Right ventricle myocardium superior (tissue), 1 donor: ENCODE data around the gene SOCS1. TPM values are rescaled to one million over a fixed set of nuclear protein-coding genes. Genes with fewer than 3 reads are reported as not detected.
"Not testable (repeated sequence)": the region's sequence is repeated elsewhere in the genome, so short reads cannot be mapped to it uniquely, and the experiment has no call there.

ENCODE experiments used
- ATAC-seq: fragments of 200-7000 bp; cut with Tn5 transposase; one replicate; pipeline ENCODE4 v1.9.1; 2020; ENCODE audit warnings: mild to moderate bottlenecking; ENCODE audit not compliant: poor library complexity
- DNase-seq: peaks from one replicate; pipeline ENCODE4 v3.0.0-alpha.2; 2020
- intact Hi-C: fragments of 100-400 bp; cut with DNase I; formaldehyde crosslinking; loops from one replicate; pipeline ENCODE4 v1.11.2; 2022
- total RNA-seq: library from RNA; stranded (reverse); fragmentation: NEBNext Ultra II Directional; extraction: Animal tissue kit (Norgen Biotek cat#: 25700); gene quantifications from one replicate; pipeline ENCODE4 v1.2.1, GENCODE V29; 2021
- donor health status: DM: no; HTN: yes; CAD: no; lungs with severe emphysema.

The SOCS1 gene
- total RNA-seq, 1 donor from 2014 or later, result 3.7 TPM

DNA sequence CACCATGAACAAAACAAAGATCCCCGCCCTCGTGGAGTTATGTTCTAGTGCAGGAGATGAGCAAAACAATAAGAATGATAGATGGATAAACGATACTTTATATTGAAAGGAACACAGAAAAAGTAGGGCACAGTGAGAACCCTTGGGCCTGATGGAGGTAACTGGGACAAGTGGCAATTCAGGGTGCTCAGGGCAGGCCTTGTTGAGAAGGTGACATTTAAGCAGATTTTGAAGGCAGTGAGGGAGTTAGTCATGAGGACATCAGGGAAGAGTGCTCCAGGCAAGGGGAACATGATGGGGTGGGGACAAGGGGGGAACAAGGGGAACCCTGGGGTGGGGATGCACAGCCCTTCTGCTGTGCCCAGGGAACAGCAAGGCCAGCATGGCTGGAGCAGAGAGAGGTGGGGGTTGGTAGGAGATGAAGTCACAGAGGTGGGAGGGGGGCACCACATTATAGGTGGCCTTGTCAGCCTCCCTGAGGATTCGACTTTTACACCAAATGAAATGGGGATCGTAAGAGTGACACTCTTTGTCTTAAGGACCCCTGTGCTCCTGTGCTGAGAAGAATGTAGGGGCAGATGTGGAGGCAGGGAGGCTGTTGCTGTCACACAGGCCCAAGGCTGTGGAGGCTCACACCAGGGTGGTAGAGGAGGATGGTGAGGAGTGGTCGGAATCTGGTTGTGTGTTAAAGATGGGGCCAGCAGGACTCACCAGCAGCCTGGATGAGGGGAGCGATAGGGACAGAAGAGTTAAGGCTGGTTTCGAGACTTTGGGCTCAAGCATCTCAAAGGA lies 34.3 kb upstream of the SOCS1 start:
- DNase-seq, result no peak
- intact Hi-C loops, result no loop called here
- ATAC-seq, result no peak

DNA sequence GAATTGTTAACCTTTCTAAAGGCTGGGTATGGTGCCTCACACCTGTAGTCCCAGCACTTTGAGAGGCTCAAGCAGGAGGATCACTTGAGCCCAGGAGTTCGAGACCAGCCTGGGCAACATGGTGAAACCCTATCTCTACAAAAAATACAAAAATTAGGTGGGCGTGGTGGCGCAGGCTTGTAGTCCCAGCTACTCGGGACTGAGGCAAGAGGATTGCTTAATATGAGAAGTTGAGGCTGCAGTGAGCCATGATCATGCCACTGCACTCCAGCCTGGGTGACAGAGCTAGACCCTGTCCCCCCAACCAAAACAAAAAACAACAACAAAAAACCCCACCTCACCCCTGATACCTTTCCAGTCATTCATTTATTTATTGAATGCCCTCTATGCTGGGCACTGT lies 33.7 kb upstream of the SOCS1 start:
- DNase-seq, ATAC-seq, intact Hi-C loops: not testable (repeated sequence)

DNA sequence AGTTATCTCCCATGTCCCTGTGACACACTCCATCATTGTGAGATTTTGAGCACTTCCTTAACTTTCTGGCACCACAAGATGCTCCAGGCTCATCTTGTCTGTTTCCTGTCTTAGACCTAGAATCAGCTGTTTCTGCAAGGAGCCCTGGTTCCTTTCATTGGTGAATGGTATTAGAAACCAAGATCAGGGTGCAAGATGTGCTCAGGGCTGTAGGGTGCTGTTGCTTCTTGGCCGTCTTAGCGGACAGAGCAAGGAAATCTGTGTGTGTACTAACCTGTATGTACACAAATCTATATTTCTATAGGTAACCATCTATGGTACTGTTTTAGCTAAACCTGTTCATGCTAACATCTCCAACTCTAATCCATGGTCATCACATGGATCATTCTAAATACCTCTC lies 33.2 kb upstream of the SOCS1 start:
- DNase-seq (no peak), ATAC-seq (no peak)
- intact Hi-C loops, result no loop called here

DNA sequence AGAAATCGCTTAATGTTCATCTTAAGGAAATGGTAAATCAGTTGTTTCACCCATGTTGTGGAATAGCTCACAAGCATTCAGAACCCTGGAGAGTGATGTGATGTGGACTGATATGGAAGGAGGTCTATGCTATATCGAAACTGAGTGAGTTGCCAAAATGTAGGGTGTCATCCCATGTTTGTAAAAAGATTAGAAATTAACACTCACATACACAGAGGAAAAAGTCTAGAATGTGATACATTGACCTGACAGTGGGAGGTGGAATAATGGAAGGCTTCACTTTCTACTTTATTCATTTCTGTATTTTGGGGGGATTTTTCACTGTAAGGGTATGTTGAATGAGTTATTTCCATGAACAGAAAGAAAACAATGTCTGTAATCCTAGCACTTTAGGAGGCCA lies 29.8 kb upstream of the SOCS1 start:
- DNase-seq (no peak), ATAC-seq (no peak)
- intact Hi-C loops, result no loop called here

DNA sequence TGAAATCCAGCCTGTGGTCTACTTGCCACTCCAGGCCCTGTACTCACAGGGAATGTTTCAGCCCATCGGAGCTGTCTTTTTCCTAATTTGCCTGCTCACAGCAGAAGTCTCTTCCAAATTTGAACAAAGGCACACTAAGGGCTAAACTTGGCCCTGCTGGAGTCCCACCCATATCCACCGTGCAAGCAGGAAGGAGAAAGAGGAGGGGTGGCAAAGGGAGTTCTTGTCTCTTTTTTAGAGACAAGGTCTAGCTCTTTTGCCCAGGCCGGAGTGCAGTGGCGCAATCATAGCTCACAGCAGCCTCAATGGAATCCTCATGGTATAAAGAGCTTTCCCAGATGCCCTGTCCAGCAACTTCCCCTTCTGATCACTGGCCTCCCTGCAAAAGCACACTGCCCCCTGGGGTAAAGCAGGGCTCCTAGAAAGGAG lies 27.8 kb upstream of the SOCS1 start:
- no peak for DNase-seq

DNA sequence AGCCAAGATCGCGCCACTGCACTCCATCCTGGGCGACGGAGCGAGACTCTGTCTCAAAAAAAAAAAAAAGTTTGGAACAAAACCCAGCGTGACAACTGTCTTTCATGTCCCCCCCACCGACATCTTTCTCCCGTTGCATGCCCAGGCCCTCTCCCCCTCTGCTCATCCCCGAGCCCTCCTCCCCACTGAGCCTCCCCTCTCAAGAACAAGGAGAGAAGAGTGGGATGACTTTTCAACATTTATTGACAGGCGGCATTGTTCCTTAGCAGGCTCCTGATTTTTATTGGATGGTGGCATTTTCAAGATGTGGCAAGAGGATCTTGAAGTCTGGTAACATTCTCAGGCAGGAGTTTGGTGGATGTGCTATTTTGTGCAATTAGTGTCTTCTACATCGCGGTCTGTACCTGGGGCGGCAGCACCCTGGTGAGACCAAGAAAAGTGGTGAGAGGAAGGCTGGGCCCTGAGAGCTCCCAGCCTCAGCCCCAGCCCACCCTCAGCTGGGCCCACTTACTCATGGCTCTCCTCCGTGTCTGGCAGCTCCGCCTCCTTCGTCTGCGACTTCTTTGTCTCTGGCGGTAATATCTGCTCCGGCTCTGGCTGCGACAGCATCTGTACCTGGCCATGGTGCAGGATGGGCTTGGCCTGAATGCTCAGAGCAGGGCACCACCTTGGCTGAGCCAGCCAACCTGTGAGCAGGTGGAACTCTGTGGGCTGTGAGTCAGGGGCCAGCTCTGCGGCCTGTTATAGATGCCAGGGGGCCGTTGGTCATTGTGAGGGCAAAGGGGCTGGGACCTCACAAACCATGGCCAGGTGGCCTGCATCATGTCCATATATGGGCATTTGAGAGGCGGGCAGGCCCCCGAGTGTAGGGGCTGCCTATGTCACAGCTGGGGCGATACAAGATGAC lies 24.9 kb upstream of the SOCS1 start, which contains the start of gene PRM1:
Gene PRM1 (minus strand): TSS at position 715 of the 907 bp plus-strand sequence. CDS start 92 bp downstream, at position 623.
- intact Hi-C loops, result no loop called here
- DNase-seq, result no peak
- no peak for ATAC-seq

More for the DNA sequence above, 27.8 kb upstream of the SOCS1 start:
- no peak for ATAC-seq
- intact Hi-C loops, result no loop called here

DNA sequence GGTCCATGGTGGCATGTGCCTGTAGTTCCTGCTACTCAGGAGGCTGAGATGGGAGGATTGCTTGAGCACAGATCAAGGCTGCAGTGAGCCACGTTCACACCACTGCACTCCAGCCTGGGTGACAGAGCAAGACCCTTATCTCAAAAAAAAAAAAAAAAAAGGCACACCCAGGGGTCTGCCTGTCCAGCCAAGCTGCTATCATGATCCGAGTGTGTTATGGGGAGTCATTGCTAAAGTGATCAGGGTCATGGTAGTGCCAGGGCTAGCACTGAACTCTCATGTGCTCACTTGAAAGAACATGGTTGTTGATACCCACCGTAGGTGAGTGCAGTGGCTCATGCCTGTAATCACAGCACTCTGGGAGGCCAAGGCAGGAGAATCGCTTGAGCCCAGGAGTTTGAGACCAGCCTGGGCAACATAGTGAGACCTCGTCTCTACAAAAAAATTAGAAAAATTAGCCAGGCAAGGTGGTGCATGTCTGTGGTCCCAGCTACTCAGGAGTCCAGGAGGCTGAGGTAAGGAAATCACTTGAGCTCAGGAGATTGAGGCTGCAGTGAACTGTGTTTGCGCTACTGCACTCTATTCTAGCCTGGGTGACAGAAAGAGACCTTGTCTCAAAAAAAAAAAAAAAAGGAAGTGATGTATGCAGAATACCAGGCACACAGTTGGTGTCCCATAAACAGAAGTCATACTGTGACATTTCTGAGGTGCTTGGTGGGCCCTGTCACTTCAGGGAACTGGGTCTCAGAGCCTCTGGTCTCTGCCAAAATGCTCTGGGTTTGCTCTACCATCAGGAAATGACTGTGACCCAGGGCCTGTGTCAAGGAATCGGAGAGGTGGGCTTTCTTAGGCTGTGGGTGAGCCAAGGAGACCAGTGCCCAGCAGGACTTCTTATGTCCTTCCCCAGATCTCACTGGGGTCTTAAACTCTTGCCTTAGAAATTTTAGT lies 23.0 kb upstream of the SOCS1 start:
- no peak for DNase-seq
- intact Hi-C loops, result no loop called here

DNA sequence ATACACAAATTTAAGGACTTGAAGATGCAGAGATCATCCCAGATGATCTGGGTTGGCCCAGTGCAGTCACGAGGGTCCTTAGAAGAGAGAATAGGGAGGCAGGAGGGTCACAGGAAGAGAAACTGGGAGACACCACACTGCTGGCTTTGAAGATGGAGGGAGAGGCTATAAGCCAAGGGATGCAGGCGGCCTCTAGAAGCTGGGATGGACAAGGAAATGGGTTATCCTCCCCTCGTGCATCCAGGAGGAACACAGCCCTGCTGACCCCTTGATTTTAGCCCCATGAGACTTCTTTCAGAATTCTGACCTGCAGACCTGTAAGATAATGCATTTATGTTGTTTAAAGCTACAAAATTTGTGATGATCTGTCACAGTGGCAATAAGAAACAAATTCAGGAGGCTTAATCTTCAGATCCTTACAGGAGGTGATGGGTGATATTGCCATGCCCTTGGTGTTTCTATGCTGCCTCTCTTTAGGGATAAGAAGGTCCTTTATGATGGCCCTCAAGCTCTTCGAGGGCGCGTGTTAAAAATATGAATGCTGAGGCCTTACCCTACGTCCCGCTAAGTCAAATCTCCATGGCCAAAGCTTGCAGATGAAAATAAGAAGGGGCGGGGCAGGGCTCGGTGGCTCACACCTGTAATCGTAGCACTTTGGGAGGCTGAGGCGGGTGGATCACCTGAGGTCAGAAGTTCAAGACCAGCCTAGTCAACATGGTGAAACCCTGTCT lies 21.8 kb upstream of the SOCS1 start:
- ATAC-seq, result no peak
- DNase-seq, result no peak
- intact Hi-C loops, result no loop called here

More for the DNA sequence above, 23.0 kb upstream of the SOCS1 start:
- ATAC-seq, result no peak

DNA sequence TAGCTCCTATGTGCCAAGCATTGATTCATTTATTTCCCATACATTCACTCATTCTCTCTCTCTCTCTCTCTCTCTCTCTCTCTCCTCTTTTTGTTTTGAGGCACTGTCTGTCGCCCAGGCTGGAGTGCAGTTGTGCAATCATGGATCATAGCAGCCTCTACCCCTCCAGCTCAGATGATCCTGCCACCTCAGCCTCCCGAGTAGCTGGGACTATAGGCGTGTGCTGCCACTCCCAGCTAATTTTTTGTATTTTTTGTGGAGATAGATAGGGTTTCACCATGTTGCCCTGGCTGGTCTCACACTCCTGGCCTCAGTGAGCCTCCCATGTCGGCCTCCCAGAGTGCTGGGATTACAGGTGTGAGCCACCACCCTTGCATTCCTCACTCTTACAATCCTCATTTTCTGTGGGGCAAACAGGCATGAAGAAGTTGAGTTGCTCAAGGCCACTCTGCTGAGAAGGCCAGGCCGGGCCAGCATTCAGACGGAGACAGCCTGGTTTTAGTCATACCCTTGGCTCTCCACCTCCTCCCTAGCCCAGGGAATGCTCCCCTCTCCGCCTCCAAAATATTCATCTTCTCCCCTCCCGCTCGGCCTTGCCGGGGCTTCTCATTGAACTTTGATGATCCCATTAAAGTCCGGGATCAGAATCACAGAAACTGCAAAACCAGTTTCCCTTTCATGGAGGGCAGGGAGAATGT lies 21.0 kb upstream of the SOCS1 start:
- intact Hi-C loops, result no loop called here
- no peak for DNase-seq
- no peak for ATAC-seq

DNA sequence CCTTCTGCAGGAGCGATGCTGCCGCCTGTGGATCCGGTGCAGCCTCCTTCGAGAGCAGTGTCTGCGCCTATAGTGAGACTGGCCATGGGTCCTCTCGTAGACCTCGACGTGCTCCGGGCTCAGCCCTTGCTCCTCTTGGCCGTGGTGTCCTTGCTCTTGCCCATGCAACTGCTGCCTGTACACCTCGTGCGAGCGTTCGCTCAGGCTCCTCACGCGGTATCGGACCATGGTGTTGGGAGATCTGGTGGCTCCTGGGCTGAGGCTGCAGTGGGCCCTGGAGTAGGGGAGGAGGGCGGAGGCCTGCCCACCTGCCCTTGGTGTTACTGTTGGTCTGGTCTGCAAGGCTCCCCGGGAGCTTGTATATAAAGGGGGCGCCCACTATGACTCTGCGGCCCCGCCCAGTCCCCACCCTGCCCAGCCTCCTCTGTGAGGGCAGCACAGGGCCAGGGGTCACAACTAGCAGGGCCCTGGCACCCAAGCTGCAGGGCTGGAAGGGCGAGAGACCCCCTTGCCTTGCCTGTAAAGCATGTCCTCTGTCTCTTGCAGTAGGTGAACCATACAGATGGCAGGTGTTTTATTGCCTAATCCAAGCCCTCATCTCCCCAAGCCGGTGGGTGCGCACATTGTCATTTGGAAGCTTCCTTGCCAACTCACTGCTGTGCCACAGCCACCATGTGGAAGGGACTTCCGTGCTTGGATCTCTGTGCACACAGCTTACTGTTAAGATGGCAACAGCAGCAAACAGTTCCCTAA lies 20.3 kb upstream of the SOCS1 start, which contains the start of gene PRM2:
Gene PRM2 (minus strand): TSS at position 338 of the 753 bp plus-strand sequence. CDS start 110 bp downstream, at position 228.
- intact Hi-C loops, result no loop called here

DNA sequence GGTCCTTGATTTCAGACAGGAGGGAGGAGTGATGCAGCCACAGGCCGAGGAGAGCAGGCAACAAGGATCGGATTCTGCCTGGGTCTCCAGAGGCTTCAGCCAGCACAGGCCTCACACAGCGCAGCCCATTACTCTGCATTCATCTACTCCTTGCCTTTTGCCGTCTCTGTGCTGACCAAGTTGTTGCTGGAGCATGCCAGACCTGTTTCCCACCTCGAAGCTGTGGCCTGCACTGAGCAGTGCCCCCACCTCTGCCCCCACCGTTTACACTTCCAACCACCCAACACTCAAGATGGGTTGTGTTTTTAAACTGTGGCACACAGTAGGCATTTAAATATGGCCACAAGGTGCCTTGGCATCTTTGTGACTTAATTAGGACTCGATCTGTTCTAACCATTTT lies 19.0 kb upstream of the SOCS1 start:
- ATAC-seq (no peak), DNase-seq (no peak)
- intact Hi-C loops, result no loop called here

More for the DNA sequence above, 20.3 kb upstream of the SOCS1 start, which contains the start of gene PRM2:
- no peak for ATAC-seq
- no peak for DNase-seq

DNA sequence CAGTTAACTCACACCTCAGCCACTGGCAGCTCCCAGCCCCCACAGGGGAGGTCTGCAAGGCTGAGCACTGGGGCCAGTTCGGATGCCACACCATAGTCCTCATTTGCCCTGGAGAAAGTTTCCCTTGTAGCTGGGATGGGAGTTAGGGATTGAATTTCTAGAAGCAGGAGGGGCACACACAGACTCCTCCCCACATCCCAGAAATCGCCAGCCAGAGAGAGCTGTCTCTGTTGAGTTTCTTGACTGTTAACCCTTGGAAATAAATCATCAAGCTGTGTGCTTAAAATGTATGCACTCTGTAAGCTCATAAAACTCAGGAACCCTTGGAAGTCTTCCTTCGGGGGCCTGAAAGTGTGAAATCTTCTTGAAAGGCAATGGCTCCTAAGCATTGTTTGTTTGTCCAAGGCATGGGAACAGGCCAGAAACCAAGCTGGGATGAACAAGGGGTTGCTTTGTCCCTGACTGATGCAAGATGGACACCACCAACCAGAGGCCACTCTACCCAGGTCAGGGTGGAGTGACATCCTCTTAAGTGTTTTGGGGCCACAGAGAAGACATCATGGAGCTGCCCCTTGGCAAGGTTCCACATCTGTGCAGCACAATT lies 17.8 kb upstream of the SOCS1 start:
- intact Hi-C loops, result no loop called here
- ATAC-seq (no peak), DNase-seq (no peak)

DNA sequence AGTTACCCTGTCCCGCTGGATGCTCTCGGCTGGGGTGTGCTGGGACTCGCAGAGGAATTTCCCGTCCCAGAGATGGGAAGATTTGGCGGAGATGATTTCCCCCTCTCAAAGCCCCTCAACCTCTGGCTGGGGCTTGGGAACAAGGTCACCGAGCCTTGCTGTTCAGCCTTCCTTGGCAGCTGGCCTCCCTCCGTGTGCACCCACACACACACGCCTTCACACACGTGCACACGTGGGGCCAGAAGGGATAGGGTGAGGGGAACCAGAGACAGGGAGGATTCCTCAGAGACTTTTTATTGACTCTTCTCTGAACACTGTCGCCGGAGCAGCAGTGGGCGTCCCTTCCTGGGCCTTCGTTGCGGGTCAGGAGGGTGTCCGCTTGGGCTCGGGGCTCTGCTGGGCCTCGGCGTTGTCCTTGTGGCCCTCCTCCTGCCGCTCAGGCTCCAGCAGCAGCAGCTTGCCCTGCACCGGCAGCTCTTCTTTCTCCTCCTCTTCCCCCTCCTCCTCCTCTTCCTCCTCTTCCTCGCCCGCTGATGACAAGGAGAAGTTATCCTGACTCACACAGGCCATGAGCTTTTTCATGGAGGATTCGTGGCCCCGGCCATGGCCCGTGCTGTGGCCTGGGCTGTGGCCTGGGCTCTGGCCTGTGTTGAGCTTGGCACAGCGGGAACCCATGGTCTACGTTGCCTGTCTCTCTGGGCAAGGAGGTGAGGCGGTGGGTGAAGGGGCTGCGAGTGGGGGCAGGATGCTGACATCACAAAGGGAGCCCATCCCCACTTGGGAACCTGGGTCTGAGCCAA lies 17.1 kb upstream of the SOCS1 start, which contains the start of gene PRM3:
Gene PRM3 (minus strand): TSS at position 709 of the 800 bp plus-strand sequence. CDS start 34 bp downstream, at position 675.
- no peak for ATAC-seq
- intact Hi-C loops, result no loop called here
- no peak for DNase-seq

DNA sequence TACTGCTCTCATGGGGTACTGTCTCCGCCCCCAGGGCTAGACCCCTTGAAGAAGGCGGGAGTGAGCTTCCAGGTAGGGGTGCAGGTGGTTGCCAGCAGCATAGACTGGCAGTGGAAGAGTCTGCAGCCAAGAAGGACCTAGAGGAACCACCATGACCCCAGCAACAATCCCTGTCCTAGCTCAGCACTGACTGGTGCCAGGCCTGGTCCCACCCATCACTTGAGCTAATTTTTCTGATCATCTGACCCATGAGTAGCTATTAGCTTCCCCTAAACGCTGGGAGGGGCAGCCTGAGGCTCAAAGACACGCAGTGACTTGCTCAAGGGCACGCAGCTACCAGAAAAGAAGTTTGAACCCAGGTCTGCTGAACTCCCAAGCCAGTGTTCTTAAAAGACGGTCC lies 16.5 kb upstream of the SOCS1 start:
- DNase-seq (no peak), ATAC-seq (no peak)
- intact Hi-C loops, result no loop called here

DNA sequence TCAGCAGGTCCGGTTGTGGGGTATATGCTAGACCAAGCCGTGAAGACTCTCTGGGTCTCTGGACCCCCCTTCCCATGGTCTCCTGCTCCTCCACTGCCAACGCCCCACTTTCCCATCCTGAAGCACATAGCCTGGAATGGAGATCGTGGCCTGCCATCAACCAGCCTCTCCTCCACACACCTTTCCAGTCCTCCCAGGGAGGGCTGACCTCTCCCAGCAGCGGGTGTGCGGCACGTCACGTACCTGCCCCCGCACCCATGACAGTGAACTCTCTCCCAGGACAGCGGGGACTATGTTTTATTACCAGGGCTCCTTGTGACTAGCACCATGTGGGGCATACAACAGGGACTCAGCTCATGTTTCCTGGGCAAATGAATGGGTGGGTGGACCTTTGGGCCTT lies 15.6 kb upstream of the SOCS1 start:
- no peak for ATAC-seq
- intact Hi-C loops, result no loop called here
- DNase-seq, result no peak
